ENCODE measurements around the gene PCLAF. TPM values are rescaled to one million over a fixed set of nuclear protein-coding genes. Genes with fewer than 3 reads are reported as not detected.

Gene PCLAF
- total RNA-seq, 1 donor from 2014 or later = 7.0 TPM

DNA sequence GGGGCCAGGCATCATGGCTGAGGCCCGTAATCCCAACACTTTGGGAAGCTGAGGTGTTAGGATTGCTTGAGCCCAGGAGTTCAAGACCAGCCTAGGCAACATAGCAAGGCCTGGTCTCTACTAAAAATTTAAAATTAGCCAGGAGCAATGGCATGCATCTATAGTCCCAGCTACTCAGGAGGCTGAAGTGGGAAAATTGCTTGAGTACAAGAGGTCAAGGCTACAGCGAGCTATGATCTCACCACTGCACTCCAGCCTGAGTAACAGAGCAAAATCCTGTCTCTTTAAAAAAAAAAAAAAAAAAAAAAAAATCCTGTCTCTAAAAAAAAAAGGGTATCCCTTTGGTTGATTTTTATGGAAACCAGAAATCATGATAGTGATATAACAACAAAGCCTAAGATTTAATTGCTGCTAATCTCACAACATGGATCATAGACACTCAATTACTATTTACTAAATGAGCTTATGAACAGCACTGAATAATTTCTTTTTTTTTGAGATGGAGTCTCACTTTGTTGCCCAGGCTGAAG is 12.1 kb downstream of the PCLAF start:
- H3K4me3 Mint-ChIP-seq (ENCODE audit: unreplicated experiment) = no peak overlapping the region
- H3K9me3 Mint-ChIP-seq (ENCODE audit: unreplicated experiment) = no peaks in the 10 kb centered on the region
- TF ChIP-seq, protein P1, sequence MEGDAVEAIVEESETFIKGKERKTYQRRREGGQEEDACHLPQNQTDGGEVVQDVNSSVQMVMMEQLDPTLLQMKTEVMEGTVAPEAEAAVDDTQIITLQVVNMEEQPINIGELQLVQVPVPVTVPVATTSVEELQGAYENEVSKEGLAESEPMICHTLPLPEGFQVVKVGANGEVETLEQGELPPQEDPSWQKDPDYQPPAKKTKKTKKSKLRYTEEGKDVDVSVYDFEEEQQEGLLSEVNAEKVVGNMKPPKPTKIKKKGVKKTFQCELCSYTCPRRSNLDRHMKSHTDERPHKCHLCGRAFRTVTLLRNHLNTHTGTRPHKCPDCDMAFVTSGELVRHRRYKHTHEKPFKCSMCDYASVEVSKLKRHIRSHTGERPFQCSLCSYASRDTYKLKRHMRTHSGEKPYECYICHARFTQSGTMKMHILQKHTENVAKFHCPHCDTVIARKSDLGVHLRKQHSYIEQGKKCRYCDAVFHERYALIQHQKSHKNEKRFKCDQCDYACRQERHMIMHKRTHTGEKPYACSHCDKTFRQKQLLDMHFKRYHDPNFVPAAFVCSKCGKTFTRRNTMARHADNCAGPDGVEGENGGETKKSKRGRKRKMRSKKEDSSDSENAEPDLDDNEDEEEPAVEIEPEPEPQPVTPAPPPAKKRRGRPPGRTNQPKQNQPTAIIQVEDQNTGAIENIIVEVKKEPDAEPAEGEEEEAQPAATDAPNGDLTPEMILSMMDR (IDR thresholded peaks at IDR 0.05; ENCODE audit: unreplicated experiment) = no peak
- no peaks in the 10 kb centered on the region for H3K36me3 Mint-ChIP-seq (ENCODE audit: low read depth, unreplicated experiment)
- no peak for DNase-seq (ENCODE audit: low spot score)
- no peak overlapping the region for H3K27ac Mint-ChIP-seq (ENCODE audit: unreplicated experiment)
- no peaks in the 10 kb centered on the region for H3K4me1 Mint-ChIP-seq (ENCODE audit: unreplicated experiment)
- H3K27me3 Mint-ChIP-seq (ENCODE audit: unreplicated experiment) = no peaks in the 10 kb centered on the region

GRCh38 chr15:64361259-64361658 is 20.0 kb downstream of the PCLAF start:
- no peak overlapping the region for H3K4me3 Mint-ChIP-seq (ENCODE audit: unreplicated experiment)
- no peaks in the 10 kb centered on the region for H3K36me3 Mint-ChIP-seq (ENCODE audit: low read depth, unreplicated experiment)
- H3K27me3 Mint-ChIP-seq (ENCODE audit: unreplicated experiment) = peaks cover 2% of the 10 kb centered on the region
- peaks cover 5% of the 10 kb centered on the region for H3K4me1 Mint-ChIP-seq (ENCODE audit: unreplicated experiment)
- H3K9me3 Mint-ChIP-seq (ENCODE audit: unreplicated experiment) = no peaks in the 10 kb centered on the region
- no peak overlapping the region for H3K27ac Mint-ChIP-seq (ENCODE audit: unreplicated experiment)
- TF ChIP-seq, protein P1 (IDR thresholded peaks at IDR 0.05; ENCODE audit: unreplicated experiment) = no peak
- no peak for DNase-seq (ENCODE audit: low spot score)

DNA sequence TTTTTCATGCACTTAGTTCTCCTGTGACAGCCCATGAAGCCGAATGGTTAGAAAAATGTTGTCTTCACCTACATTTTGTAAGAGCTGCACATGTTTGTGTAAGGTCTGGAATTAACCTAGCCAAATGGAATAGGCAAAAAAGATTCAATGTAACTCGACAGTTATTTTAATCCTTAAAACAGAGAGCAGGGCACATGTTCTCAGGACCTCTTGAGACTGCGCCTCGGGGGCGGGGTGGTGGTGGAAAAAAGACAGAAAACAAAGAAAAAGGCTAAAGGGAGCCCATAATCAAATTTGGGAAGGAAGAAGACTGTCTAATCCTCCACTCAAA is 24.6 kb downstream of the PCLAF start:
- Mint-ChIP-seq H3K9me3 (ENCODE audit: unreplicated experiment) (no peaks in the 10 kb centered on the region), H3K27me3 (ENCODE audit: unreplicated experiment) (no peaks in the 10 kb centered on the region), H3K36me3 (ENCODE audit: low read depth, unreplicated experiment) (no peaks in the 10 kb centered on the region), H3K4me3 (ENCODE audit: unreplicated experiment) (peak overlapping the region; percentile 98), H3K27ac (ENCODE audit: unreplicated experiment) (peak overlapping the region; percentile 93), H3K4me1 (ENCODE audit: unreplicated experiment) (peaks cover 13% of the 10 kb centered on the region)
- TF ChIP-seq, protein P1 (IDR thresholded peaks at IDR 0.05; ENCODE audit: unreplicated experiment) = no peak
- DNase-seq (ENCODE audit: low spot score) = no peak

- Mint-ChIP-seq H3K4me1 (ENCODE audit: unreplicated experiment) (peaks cover 13% of the 10 kb centered on the region), H3K4me3 (ENCODE audit: unreplicated experiment) (peak within 1 kb of the TSS; percentile 98), H3K9me3 (ENCODE audit: unreplicated experiment) (no peaks in the 10 kb centered on the region), H3K27me3 (ENCODE audit: unreplicated experiment) (no peaks in the 10 kb centered on the region), H3K27ac (ENCODE audit: unreplicated experiment) (peak within 1 kb of the TSS; percentile 93), H3K36me3 (ENCODE audit: low read depth, unreplicated experiment) (no peaks in the 10 kb centered on the region)
- TF ChIP-seq, protein P1 (IDR thresholded peaks at IDR 0.05; ENCODE audit: unreplicated experiment) = no peak
- DNase-seq (ENCODE audit: low spot score) = peak; percentile 93
These were observed 25.1 kb downstream of the PCLAF start, which contains the start of gene CSNK1G1 for GRCh38 chr15:64355944-64356709. Gene CSNK1G1 (minus strand): TSS chr15:64356173. CDS start chr15:64300499, 55,674 bp downstream.

DNA sequence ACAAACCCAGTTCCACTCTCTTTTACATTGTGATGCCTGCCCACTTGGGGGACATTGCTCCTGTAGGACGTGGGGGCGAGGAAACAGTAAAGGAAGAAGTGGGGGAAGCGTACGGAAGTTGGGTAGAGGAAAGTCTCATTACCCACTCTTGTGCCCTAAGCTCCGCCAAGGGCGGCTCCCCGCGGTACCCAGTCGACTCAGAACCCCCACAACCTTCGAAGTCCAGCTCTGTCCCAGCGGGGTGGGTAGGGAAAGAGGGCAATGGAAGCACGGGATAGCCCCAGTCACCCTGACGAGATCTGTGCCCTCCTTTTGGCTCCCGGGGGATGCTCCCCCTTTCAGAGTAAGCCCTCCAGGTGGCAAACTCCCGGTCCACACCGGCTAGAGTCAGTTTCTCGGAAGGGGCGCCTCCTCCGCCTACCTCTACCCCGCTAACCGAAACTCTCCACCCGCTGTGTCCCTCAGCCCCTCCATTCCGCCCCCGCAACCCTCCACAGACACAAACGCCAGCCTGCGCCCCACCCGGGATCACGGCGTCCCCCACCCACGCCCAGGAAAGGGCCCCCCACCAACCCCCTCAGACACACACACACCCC is 25.8 kb downstream of the PCLAF start:
- Mint-ChIP-seq H3K27me3 (ENCODE audit: unreplicated experiment) (no peaks in the 10 kb centered on the region), H3K9me3 (ENCODE audit: unreplicated experiment) (no peaks in the 10 kb centered on the region), H3K4me3 (ENCODE audit: unreplicated experiment) (peak overlapping the region; percentile 98), H3K27ac (ENCODE audit: unreplicated experiment) (peak overlapping the region; percentile 80), H3K36me3 (ENCODE audit: low read depth, unreplicated experiment) (no peaks in the 10 kb centered on the region), H3K4me1 (ENCODE audit: unreplicated experiment) (peaks cover 13% of the 10 kb centered on the region)
- DNase-seq (ENCODE audit: low spot score) = peak; percentile 25
- TF ChIP-seq, protein P1 (IDR thresholded peaks at IDR 0.05; ENCODE audit: unreplicated experiment) = no peak

Data from endothelial cell (in vitro differentiated cells).